Karpas-422 (cell line): ENCODE results near the gene LUC7L3. TPM values are rescaled to one million over a fixed set of nuclear protein-coding genes. Genes with fewer than 3 reads are reported as not detected.

Source experiments
- DNase-seq: peaks from one replicate; pipeline ENCODE4 v3.0.0-alpha.2; 2015
- H2AFZ ChIP-seq: fragments of 200-600 bp; sonication (generic); 2 replicates; pipeline ENCODE4 v1.6.1; 2014; ENCODE audit warnings: antibody characterized with exemption, low read length, mixed read lengths
- H3K27ac ChIP-seq: fragments of 200-600 bp; sonication (generic); 2 replicates; pipeline ENCODE4 v1.5.1; 2014; ENCODE audit warnings: mild to moderate bottlenecking, low read length, moderate library complexity
- H3K27me3 ChIP-seq: fragments of 200-600 bp; sonication (generic); 2 replicates; pipeline ENCODE4 v1.6.1; 2014; ENCODE audit warnings: low read length, mixed read lengths
- H3K36me3 ChIP-seq: fragments of 200-600 bp; sonication (generic); 2 replicates; pipeline ENCODE4 v1.6.1; 2014; ENCODE audit warnings: low read length, mixed read lengths; ENCODE audit not compliant: insufficient read depth
- H3K4me1 ChIP-seq: fragments of 200-600 bp; sonication (generic); 2 replicates; pipeline ENCODE4 v1.6.1; 2014; ENCODE audit warnings: mild to moderate bottlenecking, low read length, mixed read lengths
- H3K4me2 ChIP-seq: fragments of 200-600 bp; sonication (generic); 2 replicates; pipeline ENCODE4 v1.6.1; 2014; ENCODE audit warnings: low read length, low read depth, mild to moderate bottlenecking; ENCODE audit not compliant: poor library complexity, severe bottlenecking
- H3K4me3 ChIP-seq: fragments of 200-600 bp; sonication (generic); 2 replicates; pipeline ENCODE4 v1.5.1; 2014; ENCODE audit warnings: mild to moderate bottlenecking, antibody characterized with exemption, low read length, mixed read lengths
- H3K79me2 ChIP-seq: fragments of 200-600 bp; sonication (generic); 2 replicates; pipeline ENCODE4 v1.6.1; 2014; ENCODE audit warnings: mild to moderate bottlenecking, low read length, mixed read lengths
- H3K9ac ChIP-seq: fragments of 200-600 bp; sonication (generic); 2 replicates; pipeline ENCODE4 v1.6.0; 2014; ENCODE audit warnings: low read length
- H3K9me2 ChIP-seq: fragments of 200-600 bp; sonication (generic), shearing (Covaris generic); replicated peaks from 2 replicates; pipeline ENCODE4 v1.6.0; 2014; ENCODE audit warnings: mild to moderate bottlenecking, low read length, moderate library complexity; ENCODE audit not compliant: insufficient read depth
- H3K9me3 ChIP-seq: fragments of 300-700, 200-600 bp; sonication (generic); 2 replicates; pipeline ENCODE4 v1.6.1; 2014; ENCODE audit warnings: low read length, mixed read lengths
- H4K20me1 ChIP-seq: fragments of 200-600 bp; sonication (generic); 2 replicates; pipeline ENCODE4 v1.6.1; 2014; ENCODE audit warnings: mild to moderate bottlenecking, antibody characterized with exemption, low read length, low read depth; ENCODE audit not compliant: insufficient read depth
- small RNA-seq: library from RNA; depleted of rRNA; stranded (forward); fragments of <200 nt; gene quantifications from one replicate; pipeline ENCODE3, GENCODE V24; 2014
- total RNA-seq: library from RNA; depleted of rRNA; stranded (reverse); fragments of >200 nt; shearing (Covaris generic); gene quantifications from 2 replicates; pipeline ENCODE4 v1.2.3, GENCODE V29; 2014; ENCODE audit warnings: low replicate concordance; rRNA removed

LUC7L3 gene
- total RNA-seq, 1 experiment from 2014 or later = 102 TPM

GRCh38 chr17:50805486-50805885 is 86.1 kb downstream of the LUC7L3 start:
- Histone ChIP-seq H3K36me3 (no peaks in the 10 kb centered on the region), H3K27me3 (no peaks in the 10 kb centered on the region), H4K20me1 (no peaks in the 10 kb centered on the region), H3K9me3 (no peaks in the 10 kb centered on the region), H3K4me2 (no peak overlapping the region), H3K9ac (no peak overlapping the region), H2AFZ (no peak overlapping the region), H3K27ac (no peak overlapping the region), H3K4me1 (no peaks in the 10 kb centered on the region), H3K79me2 (no peaks in the 10 kb centered on the region), H3K4me3 (no peak overlapping the region), H3K9me2 (no peaks in the 10 kb centered on the region)
- DNase-seq = no peak

Small RNAs within 50 kb of the gene (small RNA-seq; reads per million reads assigned to genes)
- gene AC005921.1 (not detected), gene MIR8059 (not detected), gene RF00019 (not detected)

Other genes starting within 250 kb of the LUC7L3 start
- gene RSAD1, start 240.7 kb upstream of the LUC7L3 start, total RNA-seq = 15.4 and 41.3 TPM in 2 replicates
- 2.0 and 2.5 TPM in 2 replicates for gene MYCBPAP, start 211.2 kb upstream of the LUC7L3 start, total RNA-seq
- gene EPN3, start 186.9 kb upstream of the LUC7L3 start, total RNA-seq = not detected in 2 replicates
- gene SPATA20, start 172.4 kb upstream of the LUC7L3 start, total RNA-seq = 38.8 and 76.8 TPM in 2 replicates
- gene CACNA1G, start 158.9 kb upstream of the LUC7L3 start, total RNA-seq = not detected in 2 replicates
- gene ABCC3, start 84.7 kb upstream of the LUC7L3 start, total RNA-seq = not detected in 2 replicates
- gene ANKRD40, start 11.7 kb upstream of the LUC7L3 start, total RNA-seq = 17.1 and 34.1 TPM in 2 replicates
- not detected in 2 replicates for gene ANKRD40CL, start 47.9 kb downstream of the LUC7L3 start, total RNA-seq
- gene WFIKKN2, start 116.0 kb downstream of the LUC7L3 start, total RNA-seq = not detected in 2 replicates
- gene TOB1, start 146.8 kb downstream of the LUC7L3 start, total RNA-seq = 8.2 and 25.9 TPM in 2 replicates